ENCODE results near the gene GPC3.

DNA sequence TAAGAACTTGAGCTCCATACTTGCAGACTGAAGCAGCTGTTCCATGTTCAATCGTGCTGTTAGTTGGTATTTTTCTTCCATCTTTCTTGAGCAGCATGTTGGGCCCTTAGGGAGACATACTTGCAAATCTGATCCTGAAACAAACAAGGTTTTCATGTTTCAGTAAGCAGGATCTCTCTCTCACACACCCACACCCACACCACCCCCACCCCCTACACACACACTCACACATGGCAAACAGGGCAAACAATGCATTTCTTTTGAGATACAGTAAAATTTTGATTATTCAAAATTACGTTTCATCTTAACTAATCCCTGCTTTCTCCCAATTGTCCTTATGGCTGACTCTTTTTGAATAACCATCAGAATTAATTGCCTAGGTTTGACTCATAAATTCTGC is 32.3 kb downstream of the GPC3 start:
- TF ChIP-seq ZEB2 (tag by site-specific recombination; IDR thresholded peaks at IDR 0.05) (no peak), ZXDB (tag by site-specific recombination; IDR thresholded peaks at IDR 0.05) (no peak)

All from HEK293 (cell line).